Neural cell (in vitro differentiated cells): ENCODE results near the gene ERAL1. TPM values are rescaled to one million over a fixed set of nuclear protein-coding genes. Genes with fewer than 3 reads are reported as not detected.

Experiments
- H2AFZ ChIP-seq: fragments of 200-600, 300-800 bp; sonication (generic), shearing (Covaris generic); 2 replicates; pipeline ENCODE4 v1.6.0; 2014; ENCODE audit warnings: low read depth, mild to moderate bottlenecking, antibody characterized with exemption, low read length, moderate library complexity
- H3F3A ChIP-seq: fragments of 200-600 bp; shearing (Covaris generic); 2 replicates; pipeline ENCODE4 v1.6.1; 2016; ENCODE audit warnings: mild to moderate bottlenecking, moderate library complexity, mixed read lengths, antibody characterized with exemption, low read length; ENCODE audit not compliant: insufficient read depth, poor library complexity, severe bottlenecking
- H3K27ac ChIP-seq: fragments of 200-600, 300-800 bp; sonication (generic), shearing (Covaris generic); 2 replicates; pipeline ENCODE4 v1.5.1; 2014; ENCODE audit warnings: mild to moderate bottlenecking, low read length, moderate library complexity
- H3K27me3 ChIP-seq: fragments of 300-800, 200-600 bp; sonication (generic), shearing (Covaris generic); 2 replicates; pipeline ENCODE4 v1.6.0; 2014; ENCODE audit warnings: mild to moderate bottlenecking, low read depth, low read length, moderate library complexity; ENCODE audit not compliant: insufficient read depth
- H3K36me3 ChIP-seq: fragments of 300-800, 200-600 bp; sonication (generic), shearing (Covaris generic); 2 replicates; pipeline ENCODE4 v1.5.1; 2014; ENCODE audit warnings: mild to moderate bottlenecking, antibody characterized with exemption, low read length, moderate library complexity; ENCODE audit not compliant: insufficient read depth
- H3K4me2 ChIP-seq: fragments of 300-800, 200-600 bp; sonication (generic), shearing (Covaris generic); 2 replicates; pipeline ENCODE4 v1.6.0; 2014; ENCODE audit warnings: mild to moderate bottlenecking, low read length
- H3K4me3 ChIP-seq: fragments of 300-800, 200-600 bp; sonication (generic), shearing (Covaris generic); 2 replicates; pipeline ENCODE4 v1.5.1; 2014; ENCODE audit warnings: mild to moderate bottlenecking, low read length, moderate library complexity
- H3K79me2 ChIP-seq: fragments of 200-600 bp; shearing (Covaris generic); replicated peaks from 2 replicates; pipeline ENCODE4 v1.6.0; 2014; ENCODE audit warnings: mild to moderate bottlenecking, low read length, moderate library complexity; ENCODE audit not compliant: insufficient read depth
- H3K9ac ChIP-seq: fragments of 300-800, 200-600 bp; sonication (generic), shearing (Covaris generic); 2 replicates; pipeline ENCODE4 v1.6.1; 2016; ENCODE audit warnings: mild to moderate bottlenecking, low read length, mixed read lengths
- H3K9me2 ChIP-seq: fragments of 200-600 bp; shearing (Covaris generic); 2 replicates; pipeline ENCODE4 v1.6.1; 2016; ENCODE audit warnings: mild to moderate bottlenecking, low read length, mixed read lengths; ENCODE audit not compliant: insufficient read depth
- H3K9me3 ChIP-seq: fragments of 200-600, 300-800 bp; sonication (generic), shearing (Covaris generic); 2 replicates; pipeline ENCODE4 v1.6.1; 2016; ENCODE audit warnings: mild to moderate bottlenecking, mixed run types, low read length, moderate library complexity, mixed read lengths
- H4K20me1 ChIP-seq: fragments of 200-600 bp; shearing (Covaris generic); 2 replicates; pipeline ENCODE4 v1.6.1; 2016; ENCODE audit warnings: mild to moderate bottlenecking, mixed run types; ENCODE audit not compliant: insufficient read depth
- CTCF ChIP-seq: fragments of 450-650 bp; IDR thresholded peaks from 2 replicates; pipeline ENCODE4 v1.5.1; 2014; ENCODE audit warnings: antibody characterized with exemption, mild to moderate bottlenecking, moderate library complexity; ENCODE audit not compliant: poor library complexity, severe bottlenecking
- EP300 ChIP-seq: fragments of 450-650 bp; conservative IDR thresholded peaks from 2 replicates; pipeline ENCODE4 v1.6.1; 2014; ENCODE audit warnings: antibody characterized with exemption, mild to moderate bottlenecking, moderate library complexity; ENCODE audit not compliant: poor library complexity, severe bottlenecking
- EZH2 ChIP-seq: fragments of 200-600, 300-800 bp; shearing (Covaris generic), sonication (generic); IDR thresholded peaks from 2 replicates; pipeline ENCODE4 v1.6.1; 2014; ENCODE audit warnings: antibody characterized with exemption, low read length, borderline replicate concordance, mild to moderate bottlenecking; ENCODE audit not compliant: insufficient read depth, poor library complexity, severe bottlenecking
- MXI1 ChIP-seq: fragments of 450-650 bp; conservative IDR thresholded peaks from 2 replicates; pipeline ENCODE4 v1.6.1; 2014; ENCODE audit warnings: antibody characterized with exemption, mild to moderate bottlenecking; ENCODE audit not compliant: poor library complexity, severe bottlenecking
- POLR2AphosphoS5 ChIP-seq: IDR thresholded peaks from 2 replicates; pipeline ENCODE4 v1.6.1; 2012
- RAD21 ChIP-seq: fragments of 450-650 bp; conservative IDR thresholded peaks from 2 replicates; pipeline ENCODE4 v1.6.1; 2014; ENCODE audit warnings: antibody characterized with exemption, mild to moderate bottlenecking, moderate library complexity
- REST ChIP-seq: IDR thresholded peaks from 2 replicates; pipeline ENCODE4 v1.6.1; 2012; ENCODE audit warnings: borderline replicate concordance
- SMC3 ChIP-seq: fragments of 450-650 bp; conservative IDR thresholded peaks from 2 replicates; pipeline ENCODE4 v1.6.1; 2014; ENCODE audit warnings: antibody characterized with exemption, mild to moderate bottlenecking, moderate library complexity; ENCODE audit not compliant: poor library complexity
- TAF1 ChIP-seq: IDR thresholded peaks from 2 replicates; pipeline ENCODE4 v1.6.1; 2012; ENCODE audit warnings: low read depth
- polyA plus RNA-seq: library from polyadenylated mRNA; depleted of rRNA; stranded (reverse); fragments of >200 nt; gene quantifications from 2 replicates; pipeline ENCODE4 v1.2.3, GENCODE V29; 2014

Gene ERAL1
- polyA plus RNA-seq, 1 donor from 2014 or later = 31.8 TPM

GRCh38 chr17:28888832-28889231, 34.0 kb downstream of the ERAL1 start:
- H3K27ac ChIP-seq = no peak overlapping the region

GRCh38 chr17:28889996-28890395, 35.2 kb downstream of the ERAL1 start:
- Histone ChIP-seq H2AFZ (no peak overlapping the region), H3K36me3 (no peaks in the 10 kb centered on the region), H3K4me3 (no peak overlapping the region), H3F3A (no peaks in the 10 kb centered on the region), H3K9me2 (no peaks in the 10 kb centered on the region), H3K27ac (no peak overlapping the region), H3K4me2 (no peak overlapping the region), H3K9me3 (no peaks in the 10 kb centered on the region), H3K9ac (no peak overlapping the region), H4K20me1 (no peaks in the 10 kb centered on the region), H3K79me2 (peaks cover 5% of the 10 kb centered on the region), H3K27me3 (no peaks in the 10 kb centered on the region)
- TF ChIP-seq SMC3 = no peak
- no peak for TF ChIP-seq EP300
- no peak for TF ChIP-seq REST
- TF ChIP-seq CTCF = no peak
- TF ChIP-seq MXI1 = no peak
- TF ChIP-seq TAF1 = no peak
- no peak for TF ChIP-seq RAD21

More at GRCh38 chr17:28888832-28889231, 34.0 kb downstream of the ERAL1 start:
- Histone ChIP-seq H3K4me3 (no peak overlapping the region), H3F3A (no peaks in the 10 kb centered on the region), H3K36me3 (no peaks in the 10 kb centered on the region), H3K4me2 (no peak overlapping the region), H3K79me2 (no peaks in the 10 kb centered on the region), H3K9me2 (no peaks in the 10 kb centered on the region), H2AFZ (no peak overlapping the region), H3K9ac (no peak overlapping the region), H3K27me3 (no peaks in the 10 kb centered on the region), H3K9me3 (no peaks in the 10 kb centered on the region), H4K20me1 (no peaks in the 10 kb centered on the region)
- TF ChIP-seq RAD21 = no peak
- no peak for TF ChIP-seq POLR2AphosphoS5
- TF ChIP-seq REST = no peak
- no peak for TF ChIP-seq EZH2
- no peak for TF ChIP-seq EP300
- no peak for TF ChIP-seq SMC3
- TF ChIP-seq CTCF = no peak
- TF ChIP-seq TAF1 = no peak
- TF ChIP-seq MXI1 = no peak
